Measurements from ENCODE around the gene ITGA11.

DNA sequence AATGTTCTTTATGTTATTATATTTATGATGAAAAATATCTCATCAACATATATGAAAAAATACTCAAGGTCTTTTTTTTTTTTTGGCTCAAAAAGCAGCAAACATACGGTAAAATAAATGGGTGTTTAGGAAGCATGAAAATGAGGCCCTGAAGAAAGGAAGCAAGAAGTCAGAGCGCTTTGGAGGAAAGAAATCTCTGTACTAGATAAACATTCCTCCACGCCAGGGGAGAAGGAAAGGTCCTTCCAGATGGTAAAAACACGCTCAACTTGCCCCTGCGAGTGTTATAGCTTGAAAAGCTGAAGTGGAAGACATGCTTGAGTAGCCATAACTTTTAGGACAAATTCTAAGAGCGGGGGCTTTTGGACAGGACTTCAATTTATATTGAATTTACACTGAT is 101.5 kb downstream of the ITGA11 start:
- TF ChIP-seq, protein P1, sequence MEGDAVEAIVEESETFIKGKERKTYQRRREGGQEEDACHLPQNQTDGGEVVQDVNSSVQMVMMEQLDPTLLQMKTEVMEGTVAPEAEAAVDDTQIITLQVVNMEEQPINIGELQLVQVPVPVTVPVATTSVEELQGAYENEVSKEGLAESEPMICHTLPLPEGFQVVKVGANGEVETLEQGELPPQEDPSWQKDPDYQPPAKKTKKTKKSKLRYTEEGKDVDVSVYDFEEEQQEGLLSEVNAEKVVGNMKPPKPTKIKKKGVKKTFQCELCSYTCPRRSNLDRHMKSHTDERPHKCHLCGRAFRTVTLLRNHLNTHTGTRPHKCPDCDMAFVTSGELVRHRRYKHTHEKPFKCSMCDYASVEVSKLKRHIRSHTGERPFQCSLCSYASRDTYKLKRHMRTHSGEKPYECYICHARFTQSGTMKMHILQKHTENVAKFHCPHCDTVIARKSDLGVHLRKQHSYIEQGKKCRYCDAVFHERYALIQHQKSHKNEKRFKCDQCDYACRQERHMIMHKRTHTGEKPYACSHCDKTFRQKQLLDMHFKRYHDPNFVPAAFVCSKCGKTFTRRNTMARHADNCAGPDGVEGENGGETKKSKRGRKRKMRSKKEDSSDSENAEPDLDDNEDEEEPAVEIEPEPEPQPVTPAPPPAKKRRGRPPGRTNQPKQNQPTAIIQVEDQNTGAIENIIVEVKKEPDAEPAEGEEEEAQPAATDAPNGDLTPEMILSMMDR (IDR thresholded peaks at IDR 0.05): no peak
- no peak for TF ChIP-seq EZH2 (IDR thresholded peaks at IDR 0.05; ENCODE audit: borderline replicate concordance, insufficient read depth, low read depth, low read length, poor library complexity, severe bottlenecking)
